PC-9 (cell line): ENCODE measurements around the gene GAA. TPM values are rescaled to one million over a fixed set of nuclear protein-coding genes. Genes with fewer than 3 reads are reported as not detected.
A peak's percentile ranks its signal among the peaks of the same experiment; 100 is the strongest.

Experiments
- BruUV-seq: library from RNA; stranded (reverse); fragments of 400-500 nt; replicated peaks from 2 replicates; lab custom pipeline; 2021; lab: Mats Ljungman, UMichigan
- CTCF ChIA-PET: fragments of 300-600 bp; sonication (Branson Sonifier 250); formaldehyde crosslinking; loops from one replicate; lab custom pipeline; 2022; ENCODE audit warnings: antibody characterized with exemption; lab: Charles Lee
- POLR2A ChIA-PET: fragments of 300-600 bp; sonication (Branson Sonifier 250); formaldehyde crosslinking; loops from one replicate; lab custom pipeline; 2022; ENCODE audit warnings: antibody characterized with exemption; ENCODE audit not compliant: unreplicated experiment; lab: Charles Lee
- DNase-seq, 2 experiments: peaks; one replicate each; pipeline versions ENCODE4 v3.0.0 to v3.0.0-alpha.2; 2015 to 2022; ENCODE audit warnings: mixed read lengths in 1 of 2
- H2AFZ ChIP-seq: fragments of 200-600 bp; sonication (generic); 2 replicates; pipeline ENCODE4 v1.8.1; 2017; ENCODE audit warnings: antibody characterized with exemption
- H3F3A ChIP-seq: fragments of 200-600 bp; sonication (generic); 2 replicates; pipeline ENCODE4 v1.8.1; 2017; ENCODE audit warnings: antibody characterized with exemption, mild to moderate bottlenecking, low read depth; ENCODE audit not compliant: insufficient read depth
- H3K27ac ChIP-seq: fragments of 200-600 bp; sonication (generic); 2 replicates; pipeline ENCODE4 v1.6.1; 2016; ENCODE audit warnings: mixed run types
- H3K27me3 ChIP-seq: fragments of 200-600 bp; sonication (generic); 2 replicates; pipeline ENCODE4 v1.6.1; 2016; ENCODE audit warnings: low read depth, mixed run types; ENCODE audit not compliant: insufficient read depth
- H3K36me3 ChIP-seq: fragments of 200-600 bp; sonication (generic); 2 replicates; pipeline ENCODE4 v1.6.1; 2016; ENCODE audit warnings: low read depth, mixed run types
- H3K4me1 ChIP-seq: fragments of 200-600 bp; sonication (generic); replicated peaks from 2 replicates; pipeline ENCODE4 v1.6.1; 2016; ENCODE audit warnings: mixed run types; ENCODE audit not compliant: insufficient read depth
- H3K4me2 ChIP-seq: fragments of 200-600 bp; sonication (generic); 2 replicates; pipeline ENCODE4 v1.6.1; 2017; ENCODE audit warnings: mixed run types
- H3K4me3 ChIP-seq: fragments of 200-600 bp; sonication (generic); 2 replicates; pipeline ENCODE4 v1.6.1; 2016; ENCODE audit warnings: mixed run types
- H3K79me2 ChIP-seq: fragments of 200-600 bp; sonication (generic); 2 replicates; pipeline ENCODE4 v1.6.1; 2017; ENCODE audit warnings: low read depth, mixed run types
- H3K9me2 ChIP-seq: fragments of 200-600 bp; sonication (generic); 2 replicates; pipeline ENCODE4 v1.8.1; 2017; ENCODE audit warnings: mild to moderate bottlenecking; ENCODE audit not compliant: insufficient read depth
- H3K9me3 ChIP-seq: fragments of 200-600 bp; sonication (generic); 2 replicates; pipeline ENCODE4 v1.8.1; 2016; ENCODE audit warnings: low read depth; ENCODE audit not compliant: insufficient read depth
- H4K20me1 ChIP-seq: fragments of 200-600 bp; sonication (generic); 2 replicates; pipeline ENCODE4 v1.8.1; 2017; ENCODE audit not compliant: insufficient read depth
- EZH2 ChIP-seq: fragments of 200-600 bp; sonication (generic); IDR thresholded peaks from 2 replicates; pipeline ENCODE4 v1.8.0; 2017; ENCODE audit warnings: antibody characterized with exemption, low read depth
- intact Hi-C: fragments of 100-400 bp; cut with micrococcal nuclease; formaldehyde crosslinking; loops from one replicate; pipeline ENCODE4 v1.10.0; 2022; ENCODE audit not compliant: unreplicated experiment
- total RNA-seq: library from RNA; stranded (reverse); gene quantifications from 2 replicates; pipeline ENCODE4 v1.2.3, GENCODE V29; 2021
- TF ChIP-seq, protein P1 (sequence below): fragments of 200-600 bp; sonication (generic); conservative IDR thresholded peaks from 2 replicates; pipeline ENCODE4 v1.6.1; 2017; ENCODE audit warnings: mixed run types, antibody characterized with exemption, mild to moderate bottlenecking, moderate library complexity

Gene GAA
- total RNA-seq, 1 experiment from 2014 or later: 86.9 TPM

GRCh38 chr17:80083136-80083661 is 18.2 kb upstream of the GAA start:
- no TSS peak for BruUV-seq
- Histone ChIP-seq H3K27ac (no peak overlapping the region), H3K4me3 (no peak overlapping the region), H2AFZ (no peak overlapping the region), H3K36me3 (no peaks in the 10 kb centered on the region), H3K4me2 (peak overlapping the region; percentile 23; the same call in 1 of the 2 replicates), H3K4me1 (no peaks in the 10 kb centered on the region), H3K79me2 (no peaks in the 10 kb centered on the region), H3K9me2 (no peaks in the 10 kb centered on the region), H3K27me3 (peaks cover 17% of the 10 kb centered on the region; the same call in 1 of the 2 replicates), H4K20me1 (no peaks in the 10 kb centered on the region), H3F3A (no peaks in the 10 kb centered on the region), H3K9me3 (no peaks in the 10 kb centered on the region)
- no peak for DNase-seq
- ChIA-PET POLR2A (no interaction called here), CTCF (no interaction called here)
- intact Hi-C loops: loop anchor here (2.0 kb wide), 1 partner anchor 170 kb away; no protein-coding TSS in a partner anchor
- TF ChIP-seq, protein P1, sequence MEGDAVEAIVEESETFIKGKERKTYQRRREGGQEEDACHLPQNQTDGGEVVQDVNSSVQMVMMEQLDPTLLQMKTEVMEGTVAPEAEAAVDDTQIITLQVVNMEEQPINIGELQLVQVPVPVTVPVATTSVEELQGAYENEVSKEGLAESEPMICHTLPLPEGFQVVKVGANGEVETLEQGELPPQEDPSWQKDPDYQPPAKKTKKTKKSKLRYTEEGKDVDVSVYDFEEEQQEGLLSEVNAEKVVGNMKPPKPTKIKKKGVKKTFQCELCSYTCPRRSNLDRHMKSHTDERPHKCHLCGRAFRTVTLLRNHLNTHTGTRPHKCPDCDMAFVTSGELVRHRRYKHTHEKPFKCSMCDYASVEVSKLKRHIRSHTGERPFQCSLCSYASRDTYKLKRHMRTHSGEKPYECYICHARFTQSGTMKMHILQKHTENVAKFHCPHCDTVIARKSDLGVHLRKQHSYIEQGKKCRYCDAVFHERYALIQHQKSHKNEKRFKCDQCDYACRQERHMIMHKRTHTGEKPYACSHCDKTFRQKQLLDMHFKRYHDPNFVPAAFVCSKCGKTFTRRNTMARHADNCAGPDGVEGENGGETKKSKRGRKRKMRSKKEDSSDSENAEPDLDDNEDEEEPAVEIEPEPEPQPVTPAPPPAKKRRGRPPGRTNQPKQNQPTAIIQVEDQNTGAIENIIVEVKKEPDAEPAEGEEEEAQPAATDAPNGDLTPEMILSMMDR: no peak
- TF ChIP-seq EZH2: no peak

DNA sequence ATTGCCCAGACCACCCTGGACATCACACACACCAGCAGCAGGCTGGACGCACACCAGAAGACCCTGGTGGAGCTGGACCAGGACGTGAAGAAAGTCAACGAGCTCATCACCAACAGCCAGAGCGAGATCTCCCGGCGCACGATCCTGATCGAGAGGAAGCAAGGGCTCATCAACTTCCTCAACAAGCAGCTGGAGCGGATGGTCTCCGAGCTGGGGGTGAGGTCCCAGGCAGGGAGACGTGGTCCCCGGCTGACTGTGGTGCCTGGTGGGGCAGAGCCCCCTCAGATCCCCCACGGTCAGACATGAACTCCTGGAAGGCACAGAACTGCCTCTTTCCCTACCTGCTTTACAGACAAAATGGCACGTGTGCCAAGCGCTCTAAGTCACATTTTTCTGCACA is 16.6 kb upstream of the GAA start:
- POLR2A ChIA-PET: no interaction called here
- Histone ChIP-seq H3K4me3 (no peak overlapping the region), H2AFZ (no peak overlapping the region), H4K20me1 (no peaks in the 10 kb centered on the region), H3F3A (no peaks in the 10 kb centered on the region), H3K27me3 (peaks cover 17% of the 10 kb centered on the region; the same call in 1 of the 2 replicates), H3K9me3 (no peaks in the 10 kb centered on the region), H3K27ac (no peak overlapping the region), H3K36me3 (no peaks in the 10 kb centered on the region), H3K4me1 (no peaks in the 10 kb centered on the region), H3K4me2 (no peak overlapping the region), H3K79me2 (no peaks in the 10 kb centered on the region), H3K9me2 (no peaks in the 10 kb centered on the region)
- DNase-seq: no peak
- CTCF ChIA-PET: no interaction called here
- intact Hi-C loops: no loop called here
- BruUV-seq: no TSS peak
- TF ChIP-seq, protein P1: no peak
- TF ChIP-seq EZH2: no peak

GRCh38 chr17:80086081-80086480 is 15.3 kb upstream of the GAA start:
- ChIA-PET CTCF (no interaction called here), POLR2A (no interaction called here)
- TF ChIP-seq EZH2: no peak
- TF ChIP-seq, protein P1: no peak
- BruUV-seq: no TSS peak
- H3K4me2 ChIP-seq: no peak overlapping the region
- no peak overlapping the region for H3K4me3 ChIP-seq
- peaks cover 17% of the 10 kb centered on the region; the same call in 1 of the 2 replicates for H3K27me3 ChIP-seq
- no peaks in the 10 kb centered on the region for H4K20me1 ChIP-seq
- H3K27ac ChIP-seq: no peak overlapping the region
- DNase-seq: no peak
- H3K4me1 ChIP-seq: no peaks in the 10 kb centered on the region
- H3K79me2 ChIP-seq: no peaks in the 10 kb centered on the region
- no peaks in the 10 kb centered on the region for H3F3A ChIP-seq
- no peaks in the 10 kb centered on the region for H3K9me2 ChIP-seq
- no peak overlapping the region for H2AFZ ChIP-seq
- H3K36me3 ChIP-seq: no peaks in the 10 kb centered on the region
- intact Hi-C loops: no loop called here
- H3K9me3 ChIP-seq: no peaks in the 10 kb centered on the region
